Uterus (tissue), 4 donors: ENCODE results near the gene RPGR. TPM values are rescaled to one million over a fixed set of nuclear protein-coding genes. Genes with fewer than 3 reads are reported as not detected.

Source experiments
- DNase-seq, 2 donors: peaks; one replicate each; pipeline ENCODE4 v3.0.0-alpha.2; 2019 to 2020
- H3K27ac ChIP-seq, 2 donors: fragments of 200-600 bp; sonication (generic); 1 replicate in 1 of 2; 2 replicates in 1 of 2; pipeline ENCODE4 v1.5.1; 2016 to 2018
- H3K27me3 ChIP-seq, 2 donors: fragments of 200-600 bp; sonication (generic); one replicate each; pipeline ENCODE4 v1.5.1; 2018 to 2019; ENCODE audit warnings: control low read depth in 1 of 2
- H3K36me3 ChIP-seq, 2 donors: fragments of 200-600 bp; sonication (generic); one replicate each; pipeline ENCODE4 v1.5.1; 2019; ENCODE audit warnings: control low read depth in 1 of 2
- H3K4me1 ChIP-seq, 2 donors: fragments of 200-600 bp; sonication (generic); one replicate each; pipeline ENCODE4 v1.5.1; 2018 to 2019; ENCODE audit warnings: control low read depth in 1 of 2
- H3K4me3 ChIP-seq, 2 donors: fragments of 200-600 bp; sonication (generic); 1 replicate in 1 of 2; 2 replicates in 1 of 2; pipeline ENCODE4 v1.5.1; 2018 to 2019; ENCODE audit warnings: mild to moderate bottlenecking in 1 of 2
- H3K9me3 ChIP-seq, 2 donors: fragments of 200-600 bp; sonication (generic); one replicate each; pipeline ENCODE4 v1.5.1; 2019; ENCODE audit warnings: control low read depth in 1 of 2
- CTCF ChIP-seq, 4 experiments: fragments of 200-600 bp in 2 of 4; fragments of 450-650 bp in 2 of 4; sonication (generic) in 2 of 4; IDR thresholded peaks; one replicate each; pipeline ENCODE4 v1.5.1; 2016 to 2019; ENCODE audit warnings: antibody characterized with exemption in 4 of 4, mild to moderate bottlenecking in 2 of 4, moderate library complexity in 1 of 4
- POLR2A ChIP-seq, 2 donors: fragments of 450-650 bp; IDR thresholded peaks; one replicate each; pipeline ENCODE4 v1.6.1; 2016; ENCODE audit warnings: antibody characterized with exemption in 2 of 2, mild to moderate bottlenecking in 1 of 2, moderate library complexity in 1 of 2
- intact Hi-C: fragments of 100-400 bp; cut with DNase I; formaldehyde crosslinking; loops from one replicate; pipeline ENCODE4 v1.15.1; 2023; ENCODE audit warnings: low total_unique reads
- total RNA-seq, 4 donors: library from RNA; depleted of rRNA in 3 of 4; stranded (reverse); fragments of >200 nt in 3 of 4; gene quantifications; one replicate each; pipeline versions ENCODE4 v1.1.0 to v1.2.4, GENCODE V29; 2014 to 2023
- donor health status: DM: yes; HTN: yes; CAD: no.

Gene RPGR
- total RNA-seq, 4 donors from 2014 or later, result 27.1 to 133 (median 41.4) TPM

GRCh38 chrX:38249965-38250364 is 77.3 kb downstream of the RPGR start:
- intact Hi-C loops, result no loop called here
- H3K36me3 ChIP-seq, result no peaks in the 10 kb centered on the region
- H3K4me3 ChIP-seq, result no peak overlapping the region
- no peak overlapping the region for H3K27ac ChIP-seq
- TF ChIP-seq POLR2A (IDR thresholded peaks at IDR 0.05) (no peak), CTCF (IDR thresholded peaks at IDR 0.05) (no peak)
- no peak for DNase-seq
- H3K27me3 ChIP-seq, result no peaks in the 10 kb centered on the region
- no peaks in the 10 kb centered on the region for H3K4me1 ChIP-seq
- H3K9me3 ChIP-seq, result no peaks in the 10 kb centered on the region

- no peaks in the 10 kb centered on the region for H3K36me3 ChIP-seq
- DNase-seq, result no peak
- TF ChIP-seq POLR2A (IDR thresholded peaks at IDR 0.05) (no peak), CTCF (IDR thresholded peaks at IDR 0.05) (no peak)
- no peak overlapping the region for H3K27ac ChIP-seq
- intact Hi-C loops, result no loop called here
- no peak overlapping the region for H3K4me3 ChIP-seq
- H3K4me1 ChIP-seq, result no peaks in the 10 kb centered on the region
- no peaks in the 10 kb centered on the region for H3K9me3 ChIP-seq
- no peaks in the 10 kb centered on the region for H3K27me3 ChIP-seq
Observed at GRCh38 chrX:38247051-38247450, 80.3 kb downstream of the RPGR start.

GRCh38 chrX:38240541-38240940 is 86.8 kb downstream of the RPGR start:
- Histone ChIP-seq H3K4me1 (no peaks in the 10 kb centered on the region), H3K27ac (no peak overlapping the region), H3K36me3 (no peaks in the 10 kb centered on the region), H3K4me3 (no peak overlapping the region), H3K9me3 (no peaks in the 10 kb centered on the region), H3K27me3 (no peaks in the 10 kb centered on the region)
- DNase-seq, result no peak
- TF ChIP-seq CTCF (IDR thresholded peaks at IDR 0.05), result no peak
- TF ChIP-seq POLR2A (IDR thresholded peaks at IDR 0.05), result no peak
- intact Hi-C loops, result no loop called here

- DNase-seq, result no peak
- H3K27me3 ChIP-seq, result no peaks in the 10 kb centered on the region
- no peak overlapping the region for H3K4me3 ChIP-seq
- no peak overlapping the region for H3K27ac ChIP-seq
- H3K36me3 ChIP-seq, result no peaks in the 10 kb centered on the region
- intact Hi-C loops, result no loop called here
- H3K4me1 ChIP-seq, result no peaks in the 10 kb centered on the region
- H3K9me3 ChIP-seq, result no peaks in the 10 kb centered on the region
- TF ChIP-seq POLR2A (IDR thresholded peaks at IDR 0.05) (no peak), CTCF (IDR thresholded peaks at IDR 0.05) (no peak)
Observed at GRCh38 chrX:38236901-38237615, 90.3 kb downstream of the RPGR start.

- Histone ChIP-seq H3K27ac (peak overlapping the region in 1 of 2 donors; percentile 54), H3K27me3 (no peaks in the 10 kb centered on the region), H3K4me3 (no peak overlapping the region), H3K36me3 (no peaks in the 10 kb centered on the region), H3K9me3 (no peaks in the 10 kb centered on the region), H3K4me1 (no peaks in the 10 kb centered on the region)
- intact Hi-C loops, result no loop called here
- no peak for TF ChIP-seq CTCF (IDR thresholded peaks at IDR 0.05)
- TF ChIP-seq POLR2A (IDR thresholded peaks at IDR 0.05), result no peak
- DNase-seq, result peak; percentile 34 to 38
Observed at GRCh38 chrX:38233891-38234667, 93.2 kb downstream of the RPGR start.
